NCI-H128 (cell line): Measurements from ENCODE around the gene SLC25A4.
"Not testable (repeated sequence)": the region's sequence is repeated elsewhere in the genome, so short reads cannot be mapped to it uniquely, and the experiment has no call there.

Source experiments
- DNase-seq: peaks from one replicate; lab custom pipeline; 2025; ENCODE audit not compliant: unreplicated experiment; lab: John Stamatoyannopoulos, UW

The SLC25A4 gene

GRCh38 chr4:185171373-185172071, 28.5 kb downstream of the SLC25A4 start:
- DNase-seq: no peak

- no peak for DNase-seq
Observed at GRCh38 chr4:185179488-185179887, 36.4 kb downstream of the SLC25A4 start.

- no peak for DNase-seq
Observed at GRCh38 chr4:185182239-185182638, 39.2 kb downstream of the SLC25A4 start.

- DNase-seq: peak; percentile 65
Observed at GRCh38 chr4:185183622-185184281, 40.7 kb downstream of the SLC25A4 start.

GRCh38 chr4:185186769-185187168, 43.7 kb downstream of the SLC25A4 start:
- no peak for DNase-seq

GRCh38 chr4:185189606-185190305, 46.7 kb downstream of the SLC25A4 start:
- no peak for DNase-seq

- DNase-seq: no peak
Observed at GRCh38 chr4:185190306-185190856, 47.3 kb downstream of the SLC25A4 start.

GRCh38 chr4:185192059-185192458, 49.0 kb downstream of the SLC25A4 start:
- no peak for DNase-seq

GRCh38 chr4:185194924-185195888, 52.1 kb downstream of the SLC25A4 start:
- no peak for DNase-seq

- no peak for DNase-seq
Observed at GRCh38 chr4:185196437-185196836, 53.4 kb downstream of the SLC25A4 start.

GRCh38 chr4:185198189-185198588, 55.1 kb downstream of the SLC25A4 start:
- not testable (repeated sequence) for DNase-seq
